ENCODE measurements around the gene ARHGAP8. TPM values are rescaled to one million over a fixed set of nuclear protein-coding genes. Genes with fewer than 3 reads are reported as not detected.

The ARHGAP8 gene
- total and polyA plus RNA-seq, 2 donors (not counting 3 experiments of a cell fraction or from before 2014, with no cell fraction given), result not detected

DNA sequence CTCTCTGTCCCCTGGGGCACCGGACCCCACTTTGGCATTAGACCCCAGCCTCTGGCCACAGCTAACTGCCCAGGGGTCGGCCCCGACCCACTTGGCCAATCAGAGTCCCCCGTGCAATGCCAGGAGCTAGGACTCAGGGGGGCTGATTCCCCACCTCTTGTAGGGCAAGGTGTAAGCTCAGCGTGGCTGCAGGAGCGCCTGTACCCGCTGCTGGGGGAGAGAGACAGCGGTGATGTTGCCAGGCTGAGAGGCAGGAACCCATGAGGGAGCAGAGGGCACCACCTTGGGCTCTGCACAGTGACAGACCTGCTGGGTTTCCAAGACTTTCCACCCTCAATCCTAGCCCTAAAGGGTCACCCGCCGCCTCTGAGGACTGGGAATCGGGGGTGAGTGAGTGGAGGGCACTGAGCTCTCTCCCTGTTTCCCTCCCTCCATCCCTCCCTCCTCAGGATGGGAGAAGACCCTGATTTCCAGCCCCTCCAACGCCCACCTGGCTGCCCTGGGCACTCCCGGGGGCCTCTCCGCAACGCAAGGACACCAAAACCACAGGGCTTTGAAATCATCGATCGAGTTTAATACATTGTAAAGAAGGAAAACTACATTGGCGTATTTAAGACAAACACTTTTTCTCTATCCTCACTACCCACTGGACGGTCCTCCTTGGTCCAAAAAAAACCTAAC, 128.4 kb downstream of the ARHGAP8 start:
- H3K9ac ChIP-seq (replicated peaks; ENCODE audit: extremely low read depth, insufficient read depth, low read length), result no peak overlapping the region
- H3K4me1 ChIP-seq (ENCODE audit: control insufficient read depth, extremely low read depth, insufficient read depth, low read length), result no peaks in the 10 kb centered on the region
- TF ChIP-seq MYC (IDR thresholded peaks at IDR 0.05; ENCODE audit: low read depth, low read length) (no peak), POLR2A (IDR thresholded peaks at IDR 0.05; ENCODE audit: low read depth, low read length) (no peak), GATA2 (IDR thresholded peaks at IDR 0.05; ENCODE audit: insufficient read depth, insufficient read length, low read depth, low read length) (no peak), POLR2AphosphoS5 (IDR thresholded peaks at IDR 0.05; ENCODE audit: insufficient read depth, low read depth, low read length) (no peak), JUN (IDR thresholded peaks at IDR 0.05; ENCODE audit: borderline replicate concordance, insufficient read depth, insufficient read length, low read depth) (no peak)
- TF ChIP-seq, protein P1, sequence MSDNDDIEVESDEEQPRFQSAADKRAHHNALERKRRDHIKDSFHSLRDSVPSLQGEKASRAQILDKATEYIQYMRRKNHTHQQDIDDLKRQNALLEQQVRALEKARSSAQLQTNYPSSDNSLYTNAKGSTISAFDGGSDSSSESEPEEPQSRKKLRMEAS (IDR thresholded peaks at IDR 0.05; ENCODE audit: insufficient read depth, insufficient read length), result no peak
- TF ChIP-seq, protein P2, sequence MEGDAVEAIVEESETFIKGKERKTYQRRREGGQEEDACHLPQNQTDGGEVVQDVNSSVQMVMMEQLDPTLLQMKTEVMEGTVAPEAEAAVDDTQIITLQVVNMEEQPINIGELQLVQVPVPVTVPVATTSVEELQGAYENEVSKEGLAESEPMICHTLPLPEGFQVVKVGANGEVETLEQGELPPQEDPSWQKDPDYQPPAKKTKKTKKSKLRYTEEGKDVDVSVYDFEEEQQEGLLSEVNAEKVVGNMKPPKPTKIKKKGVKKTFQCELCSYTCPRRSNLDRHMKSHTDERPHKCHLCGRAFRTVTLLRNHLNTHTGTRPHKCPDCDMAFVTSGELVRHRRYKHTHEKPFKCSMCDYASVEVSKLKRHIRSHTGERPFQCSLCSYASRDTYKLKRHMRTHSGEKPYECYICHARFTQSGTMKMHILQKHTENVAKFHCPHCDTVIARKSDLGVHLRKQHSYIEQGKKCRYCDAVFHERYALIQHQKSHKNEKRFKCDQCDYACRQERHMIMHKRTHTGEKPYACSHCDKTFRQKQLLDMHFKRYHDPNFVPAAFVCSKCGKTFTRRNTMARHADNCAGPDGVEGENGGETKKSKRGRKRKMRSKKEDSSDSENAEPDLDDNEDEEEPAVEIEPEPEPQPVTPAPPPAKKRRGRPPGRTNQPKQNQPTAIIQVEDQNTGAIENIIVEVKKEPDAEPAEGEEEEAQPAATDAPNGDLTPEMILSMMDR (IDR thresholded peaks at IDR 0.05; ENCODE audit: extremely low read depth in 1 of 2, insufficient read depth in 1 of 2, low read depth in 1 of 2, low read length in 2 of 2), result no peak
- no peak overlapping the region for H3K4me2 ChIP-seq (ENCODE audit: insufficient read depth, low read length)
- no peaks in the 10 kb centered on the region for H3K27me3 ChIP-seq (ENCODE audit: control insufficient read depth in 2 of 2, insufficient read depth in 2 of 2, low read length in 2 of 2)
- no peak overlapping the region for H3K4me3 ChIP-seq (replicated peaks in 1 of 3; ENCODE audit: insufficient read depth in 1 of 3, low read depth in 1 of 3, low read length in 3 of 3)
- dilution Hi-C loops (cut with MboI; ENCODE audit: extremely low pct_ligation_motif_present, low sequenced_read_pairs) (no loop called here), intact Hi-C loops (cut with micrococcal nuclease) (no loop called here)
- no peaks in the 10 kb centered on the region for H3K79me2 ChIP-seq (ENCODE audit: control insufficient read depth, insufficient read depth, low read length)
- H3K9me1 ChIP-seq (replicated peaks; ENCODE audit: control insufficient read depth, extremely low read depth, insufficient read depth, low read length), result no peaks in the 10 kb centered on the region
- CTCF ChIA-PET, result no interaction called here
- no peaks in the 10 kb centered on the region for H4K20me1 ChIP-seq (replicated peaks; ENCODE audit: control insufficient read depth, extremely low read depth, insufficient read depth, low read length)
- DNase-seq (ENCODE audit: low read depth, low spot score) (no peak), FAIRE-seq (no peak)
- no peak overlapping the region for H3K27ac ChIP-seq (ENCODE audit: insufficient read depth, low read depth, low read length)
- POLR2A ChIA-PET, result no interaction called here
- no TSS peak for BruUV-seq (replicated peaks)
- H2AFZ ChIP-seq (ENCODE audit: low read depth, low read length), result no peak overlapping the region
- peaks cover 3% of the 10 kb centered on the region for H3K9me3 ChIP-seq (replicated peaks; ENCODE audit: control insufficient read depth, insufficient read depth, low read length)
- no peaks in the 10 kb centered on the region for H3K36me3 ChIP-seq (ENCODE audit: control insufficient read depth in 2 of 2, extremely low read depth in 1 of 2, insufficient read depth in 2 of 2, low read length in 2 of 2)
